Progenitor cell of endocrine pancreas (in vitro differentiated cells): ENCODE measurements around the gene HIVEP3. TPM values are rescaled to one million over a fixed set of nuclear protein-coding genes. Genes with fewer than 3 reads are reported as not detected.

Source experiments
- DNase-seq: peaks from one replicate; pipeline ENCODE4 v3.0.0; 2021; ENCODE audit warnings: low spot score; ENCODE audit not compliant: unreplicated experiment
- H3K27ac Mint-ChIP-seq: 2 replicates; pipeline ENCODE4 v1.8.0; 2021; ENCODE audit warnings: mild to moderate bottlenecking, moderate library complexity, mixed read lengths
- H3K27me3 Mint-ChIP-seq: 2 replicates; pipeline ENCODE4 v1.8.0; 2021; ENCODE audit warnings: mixed read lengths
- H3K36me3 Mint-ChIP-seq: 2 replicates; pipeline ENCODE4 v1.8.0; 2022; ENCODE audit warnings: mixed read lengths; ENCODE audit not compliant: insufficient read depth
- H3K4me1 Mint-ChIP-seq: 2 replicates; pipeline ENCODE4 v1.8.0; 2021; ENCODE audit warnings: low read depth, mixed read lengths
- H3K4me3 Mint-ChIP-seq: 2 replicates; pipeline ENCODE4 v1.8.0; 2021; ENCODE audit warnings: low read depth, mild to moderate bottlenecking, moderate library complexity, mixed read lengths
- H3K9me3 Mint-ChIP-seq: 2 replicates; pipeline ENCODE4 v1.8.0; 2021; ENCODE audit warnings: low read depth, mixed read lengths
- total RNA-seq: library from RNA; stranded (reverse); gene quantifications from 2 replicates; pipeline ENCODE4 v1.2.1, GENCODE V29; 2021
- TF ChIP-seq, protein P1 (sequence below): fragments of 200-600 bp; sonication (generic); IDR thresholded peaks from one replicate; pipeline ENCODE4 v1.5.0; 2021; ENCODE audit warnings: antibody characterized with exemption, mild to moderate bottlenecking; ENCODE audit not compliant: unreplicated experiment

The HIVEP3 gene
- total RNA-seq, 1 donor from 2014 or later: 1.1 TPM

DNA sequence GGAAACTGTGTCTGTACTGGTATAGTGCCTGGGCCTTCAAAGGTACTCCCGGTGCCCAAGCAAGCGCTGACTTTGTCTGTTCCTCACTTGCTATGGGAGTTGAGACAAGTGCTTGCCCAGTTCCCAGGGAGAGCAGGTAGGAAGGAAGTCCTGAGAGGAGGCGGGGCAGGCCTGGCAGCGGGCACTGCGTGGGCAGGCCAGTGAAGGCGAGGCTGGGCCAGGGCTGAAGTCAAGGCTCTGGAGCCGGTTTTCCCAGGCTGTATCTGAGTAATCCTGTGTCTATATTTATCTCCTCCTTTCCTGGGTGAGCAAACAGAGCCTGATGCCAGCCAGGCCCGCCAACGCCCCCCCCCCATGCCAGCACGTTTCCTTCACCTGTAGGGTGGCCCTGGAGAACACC, 418.3 kb downstream of the HIVEP3 start:
- H3K36me3 Mint-ChIP-seq: no peaks in the 10 kb centered on the region
- H3K9me3 Mint-ChIP-seq: no peaks in the 10 kb centered on the region
- no peak overlapping the region for H3K27ac Mint-ChIP-seq
- peaks cover 16% of the 10 kb centered on the region for H3K27me3 Mint-ChIP-seq
- TF ChIP-seq, protein P1, sequence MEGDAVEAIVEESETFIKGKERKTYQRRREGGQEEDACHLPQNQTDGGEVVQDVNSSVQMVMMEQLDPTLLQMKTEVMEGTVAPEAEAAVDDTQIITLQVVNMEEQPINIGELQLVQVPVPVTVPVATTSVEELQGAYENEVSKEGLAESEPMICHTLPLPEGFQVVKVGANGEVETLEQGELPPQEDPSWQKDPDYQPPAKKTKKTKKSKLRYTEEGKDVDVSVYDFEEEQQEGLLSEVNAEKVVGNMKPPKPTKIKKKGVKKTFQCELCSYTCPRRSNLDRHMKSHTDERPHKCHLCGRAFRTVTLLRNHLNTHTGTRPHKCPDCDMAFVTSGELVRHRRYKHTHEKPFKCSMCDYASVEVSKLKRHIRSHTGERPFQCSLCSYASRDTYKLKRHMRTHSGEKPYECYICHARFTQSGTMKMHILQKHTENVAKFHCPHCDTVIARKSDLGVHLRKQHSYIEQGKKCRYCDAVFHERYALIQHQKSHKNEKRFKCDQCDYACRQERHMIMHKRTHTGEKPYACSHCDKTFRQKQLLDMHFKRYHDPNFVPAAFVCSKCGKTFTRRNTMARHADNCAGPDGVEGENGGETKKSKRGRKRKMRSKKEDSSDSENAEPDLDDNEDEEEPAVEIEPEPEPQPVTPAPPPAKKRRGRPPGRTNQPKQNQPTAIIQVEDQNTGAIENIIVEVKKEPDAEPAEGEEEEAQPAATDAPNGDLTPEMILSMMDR: no peak
- DNase-seq: no peak
- H3K4me3 Mint-ChIP-seq: no peak overlapping the region
- peaks cover 1% of the 10 kb centered on the region for H3K4me1 Mint-ChIP-seq

DNA sequence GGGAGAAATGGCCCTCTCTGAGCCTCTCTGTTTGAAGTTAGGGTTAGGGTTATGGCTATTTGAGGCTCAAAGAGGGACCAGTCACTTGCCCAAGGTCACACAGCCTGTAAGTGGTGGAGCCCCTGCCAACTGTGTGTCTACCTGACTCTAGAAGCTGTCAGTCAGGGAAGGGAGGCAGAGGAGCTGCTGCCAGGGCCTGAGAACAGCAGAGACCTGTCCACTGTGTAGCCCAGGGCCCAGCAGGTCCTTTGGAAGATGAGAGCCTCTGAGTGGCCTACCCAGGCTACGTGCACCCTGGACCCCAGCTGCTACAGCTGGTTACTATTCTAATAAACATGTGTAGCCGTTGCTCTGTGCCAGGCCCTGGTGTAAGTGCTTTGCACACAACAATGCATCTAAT, 419.1 kb downstream of the HIVEP3 start:
- H3K36me3 Mint-ChIP-seq: no peaks in the 10 kb centered on the region
- H3K27me3 Mint-ChIP-seq: peaks cover 12% of the 10 kb centered on the region
- H3K9me3 Mint-ChIP-seq: no peaks in the 10 kb centered on the region
- no peak for DNase-seq
- no peak overlapping the region for H3K4me3 Mint-ChIP-seq
- TF ChIP-seq, protein P1: no peak
- no peak overlapping the region for H3K27ac Mint-ChIP-seq
- peaks cover 1% of the 10 kb centered on the region for H3K4me1 Mint-ChIP-seq

DNA sequence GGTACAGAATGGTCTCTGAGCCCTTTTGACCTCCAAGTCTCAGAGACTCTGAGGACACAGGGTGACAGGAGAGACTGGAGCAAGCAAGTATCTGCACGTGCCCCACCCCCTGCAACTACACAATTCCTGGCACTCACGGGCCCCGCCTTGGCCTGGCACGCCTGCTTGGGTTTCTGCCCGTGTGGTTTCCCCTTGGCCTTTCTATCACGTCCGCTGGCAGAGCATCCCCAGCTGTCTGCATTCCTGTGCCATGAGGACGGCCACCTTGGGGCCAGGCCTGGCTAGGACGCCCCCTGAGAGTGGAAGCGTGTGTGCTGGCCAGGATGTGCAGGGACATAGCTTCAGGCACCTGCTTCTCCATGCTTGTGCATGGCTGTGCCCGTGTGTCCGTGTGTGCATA, 419.9 kb downstream of the HIVEP3 start:
- H3K4me1 Mint-ChIP-seq: peaks cover 1% of the 10 kb centered on the region

GRCh38 chr1:41498391-41498790, 420.3 kb downstream of the HIVEP3 start:
- DNase-seq: no peak
- Mint-ChIP-seq H3K27ac (peak overlapping the region; percentile 37), H3K4me3 (no peak overlapping the region), H3K36me3 (no peaks in the 10 kb centered on the region), H3K9me3 (no peaks in the 10 kb centered on the region), H3K27me3 (peaks cover 12% of the 10 kb centered on the region), H3K4me1 (peaks cover 1% of the 10 kb centered on the region)
- TF ChIP-seq, protein P1: no peak

More for the DNA sequence above, 419.9 kb downstream of the HIVEP3 start:
- TF ChIP-seq, protein P1: no peak
- peaks cover 12% of the 10 kb centered on the region for H3K27me3 Mint-ChIP-seq
- H3K4me3 Mint-ChIP-seq: no peak overlapping the region
- H3K36me3 Mint-ChIP-seq: no peaks in the 10 kb centered on the region
- no peak for DNase-seq
- H3K9me3 Mint-ChIP-seq: no peaks in the 10 kb centered on the region
- no peak overlapping the region for H3K27ac Mint-ChIP-seq

DNA sequence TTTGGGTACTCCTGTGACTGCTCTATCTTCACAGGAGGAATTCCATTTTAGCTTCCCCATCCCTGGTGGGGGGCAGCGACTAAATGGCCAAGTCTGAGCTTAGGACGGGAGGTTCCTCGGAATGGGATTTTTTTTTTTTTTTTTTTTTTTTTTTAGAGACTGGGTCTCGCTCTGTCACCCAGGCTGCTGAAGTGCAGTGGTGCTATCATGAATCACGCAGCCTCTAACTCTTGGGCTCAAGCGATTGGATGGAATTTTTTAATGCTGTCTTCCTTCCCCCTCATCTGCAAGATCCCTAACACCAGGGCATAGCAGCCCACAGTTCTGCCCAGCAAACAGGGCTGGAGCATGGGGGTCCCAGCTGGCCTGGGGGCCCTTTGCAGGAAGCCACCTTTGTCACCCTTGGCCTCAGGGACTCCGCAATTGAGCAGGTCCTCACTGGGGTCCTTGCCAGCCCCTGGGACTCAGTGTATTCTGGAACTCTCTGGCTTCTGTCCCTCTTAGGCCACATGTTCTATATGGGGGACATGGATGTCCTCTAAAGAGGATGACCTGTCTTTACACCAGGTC, 421.2 kb downstream of the HIVEP3 start:
- peak overlapping the region; percentile 78 for H3K27ac Mint-ChIP-seq
- H3K4me3 Mint-ChIP-seq: no peak overlapping the region
- peaks cover 1% of the 10 kb centered on the region for H3K4me1 Mint-ChIP-seq
- H3K9me3 Mint-ChIP-seq: no peaks in the 10 kb centered on the region
- TF ChIP-seq, protein P1: no peak
- peaks cover 12% of the 10 kb centered on the region for H3K27me3 Mint-ChIP-seq
- no peak for DNase-seq
- no peaks in the 10 kb centered on the region for H3K36me3 Mint-ChIP-seq
